Suprapubic skin (tissue), 4 donors: ENCODE measurements around the gene COP1.

Experiments
- EP300 ChIP-seq: sonication (generic); formaldehyde crosslinking; IDR thresholded peaks from one replicate; pipeline ENCODE4 v1.6.1; 2017; ENCODE audit warnings: antibody characterized with exemption
- POLR2AphosphoS5 ChIP-seq, 3 donors: sonication (generic); formaldehyde crosslinking; IDR thresholded peaks; one replicate each; pipeline ENCODE4 v1.6.1; 2017; ENCODE audit warnings: antibody characterized with exemption in 3 of 3

GRCh38 chr1:176043537-176043936 is 163.5 kb downstream of the COP1 start:
- no peak for TF ChIP-seq POLR2AphosphoS5 (IDR thresholded peaks at IDR 0.05)
- TF ChIP-seq EP300 = no peak
